Panc1 (cell line): ENCODE data around the gene PRKACG.

Experiments used
- POLR2AphosphoS5 ChIP-seq: IDR thresholded peaks from 2 replicates; pipeline ENCODE4 v1.6.1; 2012; ENCODE audit warnings: mild to moderate bottlenecking, low read depth, low read length, moderate library complexity
- REST ChIP-seq, 2 experiments: IDR thresholded peaks; 2 replicates each; pipeline ENCODE4 v1.6.1; 2011 to 2012; ENCODE audit warnings: low read depth in 2 of 2, control low read depth in 1 of 2, low read length in 1 of 2, mild to moderate bottlenecking in 1 of 2, moderate library complexity in 1 of 2; ENCODE audit not compliant: insufficient read depth in 1 of 2
- SIN3A ChIP-seq: IDR thresholded peaks from 2 replicates; pipeline ENCODE4 v1.6.1; 2012; ENCODE audit warnings: low read depth, mild to moderate bottlenecking, low read length, moderate library complexity, borderline replicate concordance; ENCODE audit not compliant: insufficient read depth
- TCF7L2 ChIP-seq: IDR thresholded peaks from 2 replicates; pipeline ENCODE4 v1.6.1; 2011; ENCODE audit warnings: mild to moderate bottlenecking, low read depth, low read length, inconsistent platforms
- TF ChIP-seq, protein P1 (sequence below): fragments of 450-650 bp; IDR thresholded peaks from 2 replicates; pipeline ENCODE4 v1.5.1; 2017; ENCODE audit warnings: mild to moderate bottlenecking

DNA sequence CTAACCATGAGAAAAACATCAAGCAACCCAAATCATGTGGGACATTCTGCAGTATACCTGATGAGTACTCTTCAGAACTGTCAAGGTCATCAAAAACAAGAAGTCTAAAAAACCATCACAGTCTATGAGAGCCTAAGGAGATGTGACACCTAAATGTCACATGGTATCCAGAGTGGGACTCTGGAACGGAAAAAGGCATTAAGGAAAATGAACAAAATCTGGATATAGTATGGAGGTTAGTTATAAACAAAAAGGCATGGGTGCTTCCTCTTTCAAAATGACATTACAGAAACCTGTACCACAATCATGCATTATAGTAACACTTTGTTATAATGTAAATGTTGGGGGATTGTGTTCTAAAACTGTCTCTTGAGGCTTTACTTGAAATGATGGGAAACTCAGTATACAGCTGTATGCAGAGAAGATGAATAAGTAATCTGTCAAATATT, 47.4 kb downstream of the PRKACG start:
- TF ChIP-seq REST (IDR thresholded peaks at IDR 0.05; ENCODE audit: insufficient read depth in 1 of 2, low read depth in 2 of 2, low read length in 1 of 2), result no peak
- no peak for TF ChIP-seq SIN3A
- TF ChIP-seq, protein P1, sequence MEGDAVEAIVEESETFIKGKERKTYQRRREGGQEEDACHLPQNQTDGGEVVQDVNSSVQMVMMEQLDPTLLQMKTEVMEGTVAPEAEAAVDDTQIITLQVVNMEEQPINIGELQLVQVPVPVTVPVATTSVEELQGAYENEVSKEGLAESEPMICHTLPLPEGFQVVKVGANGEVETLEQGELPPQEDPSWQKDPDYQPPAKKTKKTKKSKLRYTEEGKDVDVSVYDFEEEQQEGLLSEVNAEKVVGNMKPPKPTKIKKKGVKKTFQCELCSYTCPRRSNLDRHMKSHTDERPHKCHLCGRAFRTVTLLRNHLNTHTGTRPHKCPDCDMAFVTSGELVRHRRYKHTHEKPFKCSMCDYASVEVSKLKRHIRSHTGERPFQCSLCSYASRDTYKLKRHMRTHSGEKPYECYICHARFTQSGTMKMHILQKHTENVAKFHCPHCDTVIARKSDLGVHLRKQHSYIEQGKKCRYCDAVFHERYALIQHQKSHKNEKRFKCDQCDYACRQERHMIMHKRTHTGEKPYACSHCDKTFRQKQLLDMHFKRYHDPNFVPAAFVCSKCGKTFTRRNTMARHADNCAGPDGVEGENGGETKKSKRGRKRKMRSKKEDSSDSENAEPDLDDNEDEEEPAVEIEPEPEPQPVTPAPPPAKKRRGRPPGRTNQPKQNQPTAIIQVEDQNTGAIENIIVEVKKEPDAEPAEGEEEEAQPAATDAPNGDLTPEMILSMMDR, result no peak
- TF ChIP-seq POLR2AphosphoS5, result no peak
- TF ChIP-seq TCF7L2, result no peak
